IMR-90 (cell line): ENCODE measurements around the gene ZNF679.

ENCODE experiments used
- BHLHE40 ChIP-seq: fragments of 150-350 bp; IDR thresholded peaks from 2 replicates; pipeline ENCODE4 v1.6.1; 2016; ENCODE audit warnings: mild to moderate bottlenecking, low read depth, low read length
- CEBPB ChIP-seq: IDR thresholded peaks from 2 replicates; pipeline ENCODE4 v1.6.1; 2012; ENCODE audit warnings: low read depth, low read length, improper control_type of control experiment
- CHD1 ChIP-seq: IDR thresholded peaks from 2 replicates; pipeline ENCODE4 v1.6.1; 2012; ENCODE audit warnings: low read depth, low read length, improper control_type of control experiment
- CTCF ChIP-seq: conservative IDR thresholded peaks from 2 replicates; pipeline ENCODE4 v1.5.1; 2012; ENCODE audit warnings: mild to moderate bottlenecking, low read depth, low read length, improper control_type of control experiment
- ELK1 ChIP-seq: fragments of 150-350 bp; IDR thresholded peaks from 2 replicates; pipeline ENCODE4 v1.6.1; 2016; ENCODE audit warnings: low read depth, mild to moderate bottlenecking, low read length, moderate library complexity, borderline replicate concordance
- MAFK ChIP-seq: IDR thresholded peaks from 2 replicates; pipeline ENCODE4 v1.6.1; 2012; ENCODE audit warnings: low read depth, low read length, improper control_type of control experiment
- MAZ ChIP-seq: IDR thresholded peaks from 2 replicates; pipeline ENCODE4 v1.6.1; 2012; ENCODE audit warnings: low read depth, mild to moderate bottlenecking, low read length, improper control_type of control experiment, moderate library complexity, borderline replicate concordance
- MXI1 ChIP-seq: IDR thresholded peaks from 2 replicates; pipeline ENCODE4 v1.6.1; 2012; ENCODE audit warnings: low read depth, mild to moderate bottlenecking, low read length, moderate library complexity, borderline replicate concordance
- POLR2A ChIP-seq: IDR thresholded peaks from 2 replicates; pipeline ENCODE4 v1.6.1; 2012; ENCODE audit warnings: mild to moderate bottlenecking, low read depth, low read length
- RAD21 ChIP-seq: IDR thresholded peaks from 2 replicates; pipeline ENCODE4 v1.6.1; 2012; ENCODE audit warnings: low read length, improper control_type of control experiment
- RCOR1 ChIP-seq: IDR thresholded peaks from 2 replicates; pipeline ENCODE4 v1.6.1; 2012; ENCODE audit warnings: mild to moderate bottlenecking, low read length, improper control_type of control experiment; ENCODE audit not compliant: insufficient replicate concordance
- RFX5 ChIP-seq: IDR thresholded peaks from 2 replicates; pipeline ENCODE4 v1.8.0; 2012; ENCODE audit warnings: low read depth, mild to moderate bottlenecking, low read length, moderate library complexity
- SMC3 ChIP-seq: fragments of 150-350 bp; IDR thresholded peaks from 2 replicates; pipeline ENCODE4 v1.6.1; 2016; ENCODE audit warnings: low read depth, mild to moderate bottlenecking, antibody characterized with exemption, low read length, moderate library complexity
- USF2 ChIP-seq: fragments of 150-350 bp; IDR thresholded peaks from 2 replicates; pipeline ENCODE4 v1.6.1; 2017; ENCODE audit warnings: mild to moderate bottlenecking, antibody characterized with exemption, low read length, low read depth

- TF ChIP-seq CTCF, result no peak
- TF ChIP-seq RCOR1, result no peak
- TF ChIP-seq ELK1, result no peak
- no peak for TF ChIP-seq POLR2A
- no peak for TF ChIP-seq RAD21
- no peak for TF ChIP-seq BHLHE40
- no peak for TF ChIP-seq USF2
- TF ChIP-seq SMC3, result no peak
- no peak for TF ChIP-seq MXI1
- no peak for TF ChIP-seq CEBPB
- no peak for TF ChIP-seq MAFK
- TF ChIP-seq MAZ, result no peak
- no peak for TF ChIP-seq RFX5
- TF ChIP-seq CHD1, result no peak
Observed at GRCh38 chr7:64192775-64193174, 35.5 kb upstream of the ZNF679 start.
